H9 (cell line): ENCODE measurements around the gene CAPN12. TPM values are rescaled to one million over a fixed set of nuclear protein-coding genes. Genes with fewer than 3 reads are reported as not detected.

Experiments used
- DNase-seq: peaks from one replicate; pipeline ENCODE4 v3.0.0-alpha.2; 2017
- H2AFZ ChIP-seq: one replicate; pipeline ENCODE4 v1.6.1; 2013; ENCODE audit warnings: mild to moderate bottlenecking, low read length, control low read depth, moderate library complexity
- H2AK5ac ChIP-seq: 2 replicates; pipeline ENCODE4 v1.6.1; 2013; ENCODE audit warnings: low read length, control low read depth, mixed read lengths; ENCODE audit not compliant: insufficient read length
- H2BK120ac ChIP-seq: one replicate; pipeline ENCODE4 v1.6.1; 2013; ENCODE audit warnings: low read depth, mild to moderate bottlenecking, low read length, control low read depth, inconsistent platforms; ENCODE audit not compliant: poor library complexity, severe bottlenecking
- H2BK12ac ChIP-seq: 2 replicates; pipeline ENCODE4 v1.6.1; 2013; ENCODE audit warnings: low read length, control low read depth, mixed read lengths, low read depth; ENCODE audit not compliant: insufficient read length
- H2BK15ac ChIP-seq: 2 replicates; pipeline ENCODE4 v1.6.1; 2013; ENCODE audit warnings: low read depth, low read length, control low read depth
- H2BK20ac ChIP-seq: one replicate; pipeline ENCODE4 v1.6.1; 2013; ENCODE audit warnings: low read depth, mild to moderate bottlenecking, low read length, control low read depth, inconsistent platforms; ENCODE audit not compliant: poor library complexity, severe bottlenecking
- H2BK5ac ChIP-seq: 2 replicates; pipeline ENCODE4 v1.6.1; 2013; ENCODE audit warnings: low read length, control low read depth, mixed read lengths; ENCODE audit not compliant: insufficient read length
- H3K14ac ChIP-seq: 2 replicates; pipeline ENCODE4 v1.6.1; 2013; ENCODE audit warnings: low read length, control low read depth; ENCODE audit not compliant: insufficient read depth
- H3K18ac ChIP-seq: 2 replicates; pipeline ENCODE4 v1.6.1; 2013; ENCODE audit warnings: low read depth, mild to moderate bottlenecking, mixed read lengths, low read length, control low read depth; ENCODE audit not compliant: insufficient read length
- H3K23ac ChIP-seq: 2 replicates; pipeline ENCODE4 v1.6.1; 2013; ENCODE audit warnings: low read length, control low read depth, mixed read lengths, low read depth; ENCODE audit not compliant: insufficient read length
- H3K23me2 ChIP-seq: 2 replicates; pipeline ENCODE4 v1.6.1; 2013; ENCODE audit warnings: low read depth, mild to moderate bottlenecking, mixed read lengths, low read length, control low read depth; ENCODE audit not compliant: insufficient read length, poor library complexity, severe bottlenecking
- H3K27ac ChIP-seq: 2 replicates; pipeline ENCODE4 v1.5.1; 2013; ENCODE audit warnings: low read length, control low read depth, mixed read lengths, low read depth; ENCODE audit not compliant: insufficient read length
- H3K27me3 ChIP-seq: 2 replicates; pipeline ENCODE4 v1.6.1; 2013; ENCODE audit warnings: low read length, control low read depth, inconsistent platforms; ENCODE audit not compliant: insufficient read depth
- H3K4ac ChIP-seq: 2 replicates; pipeline ENCODE4 v1.6.1; 2013; ENCODE audit warnings: low read depth, mild to moderate bottlenecking, control low read depth, inconsistent platforms, low read length, moderate library complexity
- H3K4me1 ChIP-seq: 2 replicates; pipeline ENCODE4 v1.6.1; 2013; ENCODE audit warnings: low read length, control low read depth, inconsistent platforms; ENCODE audit not compliant: insufficient read depth
- H3K4me2 ChIP-seq: 2 replicates; pipeline ENCODE4 v1.6.1; 2013; ENCODE audit warnings: low read length, control low read depth, mixed read lengths; ENCODE audit not compliant: insufficient read length, insufficient read depth
- H3K56ac ChIP-seq: 2 replicates; pipeline ENCODE4 v1.6.1; 2013; ENCODE audit warnings: low read depth, mild to moderate bottlenecking, mixed read lengths, low read length, control low read depth; ENCODE audit not compliant: insufficient read length
- H3K79me1 ChIP-seq: 2 replicates; pipeline ENCODE4 v1.6.1; 2013; ENCODE audit warnings: low read depth, mild to moderate bottlenecking, moderate library complexity, low read length, control low read depth, inconsistent platforms; ENCODE audit not compliant: insufficient read depth, poor library complexity, severe bottlenecking
- H3K79me2 ChIP-seq: 2 replicates; pipeline ENCODE4 v1.6.1; 2013; ENCODE audit warnings: low read length, control low read depth, inconsistent platforms; ENCODE audit not compliant: insufficient read depth
- H3K9ac ChIP-seq: 2 replicates; pipeline ENCODE4 v1.6.1; 2013; ENCODE audit warnings: low read length, control low read depth, mixed read lengths; ENCODE audit not compliant: insufficient read length; ENCODE audit errors: extremely low read depth
- H3K9me3 ChIP-seq: one replicate; pipeline ENCODE4 v1.6.1; 2013; ENCODE audit warnings: low read depth, low read length, inconsistent platforms; ENCODE audit not compliant: control insufficient read depth
- H3T11ph ChIP-seq: one replicate; pipeline ENCODE4 v1.6.1; 2013; ENCODE audit warnings: mild to moderate bottlenecking, low read length, control low read depth, inconsistent platforms
- H4K20me1 ChIP-seq: one replicate; pipeline ENCODE4 v1.6.1; 2013; ENCODE audit not compliant: control insufficient read depth, insufficient read length, insufficient read depth
- H4K5ac ChIP-seq: 2 replicates; pipeline ENCODE4 v1.6.1; 2013; ENCODE audit warnings: low read depth, mild to moderate bottlenecking, mixed read lengths, low read length, control low read depth; ENCODE audit not compliant: insufficient read length
- H4K8ac ChIP-seq: replicated peaks from 2 replicates; pipeline ENCODE4 v1.6.1; 2013; ENCODE audit warnings: low read length, control low read depth, mixed read lengths, low read depth; ENCODE audit not compliant: insufficient read length
- H4K91ac ChIP-seq: 2 replicates; pipeline ENCODE4 v1.6.1; 2013; ENCODE audit warnings: low read depth, mild to moderate bottlenecking, moderate library complexity, mixed read lengths, low read length, control low read depth; ENCODE audit not compliant: insufficient read length
- H3K27ac Mint-ChIP-seq, 3 experiments: 2 replicates in 2 of 3; 3 replicates in 1 of 3; pipeline ENCODE4 v1.8.0; 2020 to 2021; ENCODE audit warnings: mixed read lengths in 3 of 3, mild to moderate bottlenecking in 1 of 3, moderate library complexity in 1 of 3
- H3K27me3 Mint-ChIP-seq: 2 replicates; pipeline ENCODE4 v1.8.0; 2021; ENCODE audit warnings: low read depth, mild to moderate bottlenecking, moderate library complexity, mixed read lengths
- H3K36me3 Mint-ChIP-seq, 3 experiments: 2 replicates in 2 of 3; 3 replicates in 1 of 3; pipeline ENCODE4 v1.8.0; 2020 to 2021; ENCODE audit warnings: low read depth in 3 of 3, mixed read lengths in 3 of 3; ENCODE audit not compliant: insufficient read depth in 1 of 3
- H3K4me1 Mint-ChIP-seq, 2 experiments: 2 replicates each; pipeline ENCODE4 v1.8.0; 2020; ENCODE audit warnings: mixed read lengths in 2 of 2
- H3K4me3 Mint-ChIP-seq, 2 experiments: 2 replicates in 1 of 2; 3 replicates in 1 of 2; pipeline ENCODE4 v1.8.0; 2020 to 2021; ENCODE audit warnings: mild to moderate bottlenecking in 2 of 2, mixed read lengths in 2 of 2, moderate library complexity in 1 of 2
- H3K9me3 Mint-ChIP-seq, 2 experiments: 2 replicates in 1 of 2; 3 replicates in 1 of 2; pipeline ENCODE4 v1.8.0; 2020; ENCODE audit warnings: mild to moderate bottlenecking in 2 of 2, mixed read lengths in 2 of 2, moderate library complexity in 1 of 2
- WGBS: extraction: QIAGEN DNeasy Blood & Tissue Kit; methylation state at CpG from one replicate; pipeline ENCODE4 v1.1.7; 2013; ENCODE audit warnings: missing lambda C conversion rate, low lambda C conversion rate, mixed read lengths; ENCODE audit not compliant: insufficient read length; ENCODE audit errors: extremely low coverage; 5-methylcytosine and 5-hydroxymethylcytosine counted together
- total RNA-seq: library from RNA; stranded (reverse); gene quantifications from 2 replicates; pipeline ENCODE4 v1.2.1, GENCODE V29; 2021
- TF ChIP-seq, protein P1 (sequence below): fragments of 200-600 bp; sonication (generic); conservative IDR thresholded peaks from 3 replicates; pipeline ENCODE4 v1.8.0; 2021; ENCODE audit warnings: antibody characterized with exemption, mild to moderate bottlenecking

CAPN12 gene
- total RNA-seq, 1 experiment from 2014 or later: 10.5 TPM

DNA sequence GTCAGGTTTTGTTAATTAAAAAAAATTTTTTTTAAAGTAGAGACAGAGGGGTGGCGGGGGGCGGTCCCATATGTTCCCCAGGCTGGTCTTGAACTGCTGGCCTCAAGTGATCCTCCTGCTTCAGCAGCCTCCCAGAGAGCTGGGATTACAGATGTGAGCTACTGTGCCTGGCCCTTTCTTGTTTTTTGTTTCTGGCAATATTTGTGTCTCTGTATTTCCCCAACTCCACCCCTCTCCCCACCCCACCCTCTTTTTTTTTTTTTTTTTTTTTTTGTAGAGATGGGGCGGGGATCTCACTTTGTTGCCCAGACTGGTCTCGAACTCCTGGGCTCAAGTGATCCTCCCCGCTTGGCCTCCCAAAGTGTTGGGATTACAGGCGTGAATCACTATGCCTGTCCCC lies 600 bp upstream of the CAPN12 start:
- H3K14ac ChIP-seq: no peak overlapping the region
- DNase-seq: no peak

More for the DNA sequence above, 600 bp upstream of the CAPN12 start:
- Histone ChIP-seq H2BK15ac (no peak overlapping the region), H2BK120ac (no peak overlapping the region), H3K4ac (no peak overlapping the region), H3K56ac (no peak overlapping the region), H3K27ac (no peak overlapping the region), H2AK5ac (no peak overlapping the region), H3K18ac (no peak overlapping the region), H3K4me2 (no peak overlapping the region), H3K79me1 (no peaks in the 10 kb centered on the region), H3K27me3 (no peaks in the 10 kb centered on the region; the same call in 1 of the 2 replicates), H4K8ac (no peak overlapping the region), H4K91ac (no peak overlapping the region), H2BK12ac (no peak overlapping the region), H3T11ph (no peak overlapping the region), H3K79me2 (no peaks in the 10 kb centered on the region), H3K4me1 (no peaks in the 10 kb centered on the region), H3K9ac (no peak overlapping the region), H2AFZ (no peak overlapping the region), H3K9me3 (no peaks in the 10 kb centered on the region), H3K23ac (no peak overlapping the region), H2BK5ac (no peak overlapping the region), H2BK20ac (no peak overlapping the region), H3K23me2 (no peaks in the 10 kb centered on the region), H4K5ac (no peak overlapping the region), H4K20me1 (no peaks in the 10 kb centered on the region)
- Mint-ChIP-seq H3K27ac (no peak overlapping the region), H3K9me3 (no peaks in the 10 kb centered on the region; a peak in 1 of 5 replicates), H3K4me3 (no peak overlapping the region), H3K36me3 (peaks cover 0 to 2% (median 0%) of the 10 kb centered on the region in 3 experiments; a peak in 1 of 7 replicates), H3K27me3 (peaks cover 20% of the 10 kb centered on the region), H3K4me1 (peaks cover 0 to 5% of the 10 kb centered on the region in 2 experiments; a peak in 1 of 4 replicates)
- TF ChIP-seq, protein P1, sequence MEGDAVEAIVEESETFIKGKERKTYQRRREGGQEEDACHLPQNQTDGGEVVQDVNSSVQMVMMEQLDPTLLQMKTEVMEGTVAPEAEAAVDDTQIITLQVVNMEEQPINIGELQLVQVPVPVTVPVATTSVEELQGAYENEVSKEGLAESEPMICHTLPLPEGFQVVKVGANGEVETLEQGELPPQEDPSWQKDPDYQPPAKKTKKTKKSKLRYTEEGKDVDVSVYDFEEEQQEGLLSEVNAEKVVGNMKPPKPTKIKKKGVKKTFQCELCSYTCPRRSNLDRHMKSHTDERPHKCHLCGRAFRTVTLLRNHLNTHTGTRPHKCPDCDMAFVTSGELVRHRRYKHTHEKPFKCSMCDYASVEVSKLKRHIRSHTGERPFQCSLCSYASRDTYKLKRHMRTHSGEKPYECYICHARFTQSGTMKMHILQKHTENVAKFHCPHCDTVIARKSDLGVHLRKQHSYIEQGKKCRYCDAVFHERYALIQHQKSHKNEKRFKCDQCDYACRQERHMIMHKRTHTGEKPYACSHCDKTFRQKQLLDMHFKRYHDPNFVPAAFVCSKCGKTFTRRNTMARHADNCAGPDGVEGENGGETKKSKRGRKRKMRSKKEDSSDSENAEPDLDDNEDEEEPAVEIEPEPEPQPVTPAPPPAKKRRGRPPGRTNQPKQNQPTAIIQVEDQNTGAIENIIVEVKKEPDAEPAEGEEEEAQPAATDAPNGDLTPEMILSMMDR: no peak
- WGBS: no CpG with 5 or more reads among the region's 6 CpGs
